ENCODE measurements around the gene CNTN3.
A peak's percentile ranks its signal among the peaks of the same experiment; 100 is the strongest.

Gene CNTN3

DNA sequence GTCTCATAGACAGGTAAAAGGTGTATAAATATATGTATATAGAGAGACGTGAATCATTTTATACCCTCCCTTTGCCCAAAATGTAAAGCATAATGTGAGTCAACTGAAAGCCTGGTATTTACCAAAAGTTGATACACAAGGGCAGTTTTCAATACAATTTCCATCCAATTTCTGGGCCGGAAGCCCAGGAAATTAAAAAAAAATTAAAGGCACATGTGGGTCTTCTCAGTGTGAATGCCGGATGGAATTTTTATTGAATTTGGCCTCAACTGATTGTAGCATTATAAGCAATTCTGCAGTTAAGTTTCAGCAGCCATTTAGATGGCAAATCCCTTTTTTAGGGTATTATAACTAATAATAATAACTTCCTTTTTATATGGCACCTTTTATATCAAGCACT is 3.3 kb upstream of the CNTN3 start:
- no peak for DNase-seq (ENCODE audit: low read depth)
- TF ChIP-seq, protein P1, sequence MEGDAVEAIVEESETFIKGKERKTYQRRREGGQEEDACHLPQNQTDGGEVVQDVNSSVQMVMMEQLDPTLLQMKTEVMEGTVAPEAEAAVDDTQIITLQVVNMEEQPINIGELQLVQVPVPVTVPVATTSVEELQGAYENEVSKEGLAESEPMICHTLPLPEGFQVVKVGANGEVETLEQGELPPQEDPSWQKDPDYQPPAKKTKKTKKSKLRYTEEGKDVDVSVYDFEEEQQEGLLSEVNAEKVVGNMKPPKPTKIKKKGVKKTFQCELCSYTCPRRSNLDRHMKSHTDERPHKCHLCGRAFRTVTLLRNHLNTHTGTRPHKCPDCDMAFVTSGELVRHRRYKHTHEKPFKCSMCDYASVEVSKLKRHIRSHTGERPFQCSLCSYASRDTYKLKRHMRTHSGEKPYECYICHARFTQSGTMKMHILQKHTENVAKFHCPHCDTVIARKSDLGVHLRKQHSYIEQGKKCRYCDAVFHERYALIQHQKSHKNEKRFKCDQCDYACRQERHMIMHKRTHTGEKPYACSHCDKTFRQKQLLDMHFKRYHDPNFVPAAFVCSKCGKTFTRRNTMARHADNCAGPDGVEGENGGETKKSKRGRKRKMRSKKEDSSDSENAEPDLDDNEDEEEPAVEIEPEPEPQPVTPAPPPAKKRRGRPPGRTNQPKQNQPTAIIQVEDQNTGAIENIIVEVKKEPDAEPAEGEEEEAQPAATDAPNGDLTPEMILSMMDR (IDR thresholded peaks at IDR 0.05; ENCODE audit: control insufficient read depth, extremely low read depth, insufficient read depth), result no peak
- H3K4me3 ChIP-seq (ENCODE audit: low read depth, low read length), result no peak overlapping the region

DNA sequence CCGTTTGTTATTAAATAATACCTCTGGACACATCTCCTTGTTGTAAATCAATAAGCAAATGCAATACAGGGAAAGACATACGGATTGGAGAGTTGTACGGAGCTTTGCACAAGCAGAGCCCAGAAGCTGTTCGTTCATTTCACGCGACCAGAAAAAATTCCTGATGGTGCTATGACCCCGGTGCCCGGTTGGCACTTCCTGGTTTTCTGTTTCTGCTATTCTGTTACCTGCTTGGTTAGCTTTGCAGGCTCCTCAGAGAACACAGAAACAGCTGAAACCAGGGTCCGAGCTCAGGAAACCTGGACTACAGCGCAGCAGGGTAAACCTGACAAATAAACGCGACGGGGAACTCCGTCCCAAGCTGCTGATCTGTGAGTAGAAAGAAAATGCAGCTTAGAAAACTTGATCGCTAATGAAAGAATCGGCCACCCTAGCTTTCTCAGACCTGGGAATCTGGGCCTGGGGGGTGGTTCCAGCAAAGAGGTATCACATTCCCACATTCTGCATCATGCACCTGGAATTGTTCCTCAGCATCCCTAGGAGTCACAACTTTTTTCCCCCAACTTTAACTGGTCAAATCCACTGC is 845 bp downstream of the CNTN3 start:
- TF ChIP-seq, protein P1 (IDR thresholded peaks at IDR 0.05; ENCODE audit: control insufficient read depth, extremely low read depth, insufficient read depth), result no peak
- DNase-seq (ENCODE audit: low read depth), result no peak
- H3K4me3 ChIP-seq (ENCODE audit: low read depth, low read length), result peak overlapping the region; percentile 29; the same call in 1 of the 2 replicates

DNA sequence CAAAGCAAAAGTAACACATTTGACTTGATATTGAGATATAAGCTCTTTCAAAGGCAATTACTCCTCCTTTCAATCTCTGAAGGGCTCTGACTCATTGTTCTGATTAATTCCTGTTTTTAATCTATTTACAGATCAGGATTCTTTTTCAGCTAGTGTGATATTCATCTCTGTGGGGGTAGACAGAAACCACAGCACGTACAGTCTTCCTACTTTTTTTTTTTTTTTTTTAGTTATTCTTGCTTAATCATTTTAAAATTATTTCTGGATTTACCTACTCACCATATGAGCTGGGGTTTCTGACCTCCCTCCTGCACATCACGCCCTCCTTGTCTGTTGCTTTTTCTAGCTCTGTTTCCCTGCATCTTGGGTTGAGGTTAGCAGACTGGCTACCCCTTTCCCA is 1.4 kb downstream of the CNTN3 start:
- TF ChIP-seq, protein P1 (IDR thresholded peaks at IDR 0.05; ENCODE audit: control insufficient read depth, extremely low read depth, insufficient read depth), result no peak
- no peak overlapping the region for H3K4me3 ChIP-seq (ENCODE audit: low read depth, low read length)
- no peak for DNase-seq (ENCODE audit: low read depth)

DNA sequence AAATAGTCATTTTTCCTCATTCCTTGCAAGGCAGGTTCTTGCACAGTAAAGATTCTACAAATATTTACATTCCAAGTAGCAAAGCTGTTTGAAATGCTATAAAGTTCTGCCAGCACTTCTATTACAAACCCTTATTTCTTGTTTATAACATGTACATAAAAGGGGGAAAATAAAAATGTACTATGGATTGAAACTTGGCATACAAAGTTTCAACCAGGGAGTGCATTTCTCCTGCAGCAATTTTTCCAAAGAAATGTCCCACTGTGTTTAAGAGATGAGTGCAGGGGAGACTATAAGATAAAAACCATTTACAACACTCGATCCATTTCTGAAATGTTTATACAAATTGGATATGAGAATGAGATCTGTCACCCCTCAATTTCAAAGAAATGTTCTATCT is 3.3 kb downstream of the CNTN3 start:
- no peak overlapping the region for H3K4me3 ChIP-seq (ENCODE audit: low read depth, low read length)
- no peak for DNase-seq (ENCODE audit: low read depth)
- TF ChIP-seq, protein P1 (IDR thresholded peaks at IDR 0.05; ENCODE audit: control insufficient read depth, extremely low read depth, insufficient read depth), result no peak

DNA sequence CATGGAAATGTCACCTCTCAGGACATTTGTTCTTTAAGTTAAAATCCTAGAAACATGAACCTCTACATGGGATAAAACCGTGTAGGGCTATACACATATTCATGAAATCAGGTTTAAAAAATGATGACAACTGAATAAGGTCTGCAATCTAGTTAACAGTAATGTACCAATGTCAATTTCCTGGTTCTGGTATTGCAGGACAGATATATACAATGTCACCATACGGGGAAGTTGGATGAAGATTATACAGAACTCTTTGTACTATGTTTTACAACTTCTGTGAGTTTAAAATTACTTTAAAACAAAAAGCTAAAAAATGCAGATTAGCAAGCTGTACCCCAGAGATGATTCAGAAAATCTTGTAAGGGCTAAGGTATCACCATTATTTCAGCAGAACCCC is 6.7 kb downstream of the CNTN3 start:
- DNase-seq (ENCODE audit: low read depth), result no peak
- TF ChIP-seq, protein P1 (IDR thresholded peaks at IDR 0.05; ENCODE audit: control insufficient read depth, extremely low read depth, insufficient read depth), result no peak
- no peak overlapping the region for H3K4me3 ChIP-seq (ENCODE audit: low read depth, low read length)

DNA sequence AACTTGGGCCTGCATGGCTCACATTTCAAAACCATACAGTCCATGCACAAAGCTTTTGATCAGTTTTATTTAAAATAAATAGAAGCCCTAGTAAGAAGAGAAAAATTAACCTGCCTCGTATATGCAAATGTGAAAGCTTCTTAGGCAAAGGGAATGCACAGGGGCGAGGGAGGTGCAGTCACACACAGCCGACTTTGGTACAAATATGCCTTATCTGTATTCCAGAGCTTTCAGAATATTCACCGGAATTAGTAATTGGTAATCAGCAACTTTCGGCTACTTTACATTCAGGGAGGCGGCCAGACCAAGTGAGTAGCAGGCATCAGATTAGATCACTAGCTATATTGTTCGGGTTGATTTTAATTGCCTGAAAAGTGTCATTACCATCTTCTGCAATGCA is 7.5 kb downstream of the CNTN3 start:
- no peak for DNase-seq (ENCODE audit: low read depth)
- no peak overlapping the region for H3K4me3 ChIP-seq (ENCODE audit: low read depth, low read length)
- TF ChIP-seq, protein P1 (IDR thresholded peaks at IDR 0.05; ENCODE audit: control insufficient read depth, extremely low read depth, insufficient read depth), result no peak

DNA sequence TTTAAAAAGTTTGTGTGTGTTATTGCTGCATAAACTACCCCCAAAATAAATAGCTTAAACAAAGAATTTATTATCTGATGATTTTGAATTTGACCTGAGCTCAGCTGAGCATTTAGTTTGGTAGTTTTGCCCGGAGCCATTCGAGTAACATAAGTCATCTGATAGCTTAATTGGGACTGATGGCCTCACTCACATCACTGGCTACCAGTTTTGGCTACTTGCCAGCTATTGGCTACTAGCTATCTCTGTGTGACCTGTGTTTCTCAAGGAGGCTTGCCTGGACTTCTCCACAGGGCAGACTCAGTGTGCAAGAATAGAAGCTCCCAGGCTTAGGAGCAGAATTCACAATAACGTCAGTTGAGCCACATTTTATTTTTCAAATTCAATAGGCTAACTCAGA is 9.0 kb downstream of the CNTN3 start:
- TF ChIP-seq, protein P1 (IDR thresholded peaks at IDR 0.05; ENCODE audit: control insufficient read depth, extremely low read depth, insufficient read depth), result no peak
- no peak overlapping the region for H3K4me3 ChIP-seq (ENCODE audit: low read depth, low read length)
- no peak for DNase-seq (ENCODE audit: low read depth)

Data from LNCaP clone FGC (cell line).